Endothelial cell of umbilical vein (primary cell): ENCODE results near the gene MN1. TPM values are rescaled to one million over a fixed set of nuclear protein-coding genes. Genes with fewer than 3 reads are reported as not detected.

Experiments used
- BruUV-seq: library from RNA; stranded (reverse); fragments of 400-500 nt; replicated peaks from 2 replicates; lab custom pipeline; 2021; lab: Mats Ljungman, UMichigan
- CTCF ChIA-PET: fragments of 300-600, 350-600 bp; sonication (Branson Sonifier 250); formaldehyde crosslinking; loops from one replicate; lab custom pipeline; 2021; ENCODE audit warnings: antibody characterized with exemption, inconsistent platforms; lab: Charles Lee
- POLR2A ChIA-PET: fragments of 300-600, 350-600 bp; sonication (Branson Sonifier 250); formaldehyde crosslinking; loops from one replicate; lab custom pipeline; 2021; ENCODE audit warnings: antibody characterized with exemption, inconsistent platforms; lab: Charles Lee
- DNase-seq: peaks from one replicate; pipeline ENCODE4 v3.0.0-alpha.2; 2011; ENCODE audit warnings: low read depth, low spot score
- FAIRE-seq: peaks from 2 replicates; lab custom pipeline; 2011; peaks lifted over from hg19 to GRCh38; lab: Jason Lieb, UNC
- H2AFZ ChIP-seq: 2 replicates; pipeline ENCODE4 v1.6.0; 2012; ENCODE audit warnings: low read depth, low read length, control low read depth, inconsistent platforms
- H3K27ac ChIP-seq: 2 replicates; pipeline ENCODE4 v1.5.1; 2011; ENCODE audit warnings: low read depth, mild to moderate bottlenecking, control low read depth, low read length, moderate library complexity; ENCODE audit not compliant: insufficient read depth
- H3K27me3 ChIP-seq, 2 experiments: 2 replicates each; pipeline versions ENCODE4 v1.6.0 to v1.6.1; 2011; ENCODE audit warnings: low read length in 2 of 2, mixed read lengths in 1 of 2; ENCODE audit not compliant: control insufficient read depth in 2 of 2, insufficient read depth in 2 of 2
- H3K36me3 ChIP-seq, 2 experiments: 2 replicates in 1 of 2; 3 replicates in 1 of 2; pipeline ENCODE4 v1.5.1; 2011; ENCODE audit warnings: low read length in 2 of 2, mild to moderate bottlenecking in 1 of 2, moderate library complexity in 1 of 2; ENCODE audit not compliant: control insufficient read depth in 2 of 2, insufficient read depth in 2 of 2; ENCODE audit errors: extremely low read depth in 1 of 2
- H3K4me1 ChIP-seq: 3 replicates; pipeline ENCODE4 v1.5.1; 2011; ENCODE audit warnings: mild to moderate bottlenecking, low read length; ENCODE audit not compliant: control insufficient read depth, insufficient read depth; ENCODE audit errors: extremely low read depth
- H3K4me2 ChIP-seq: 2 replicates; pipeline ENCODE4 v1.6.1; 2011; ENCODE audit warnings: low read length, control low read depth, mixed read lengths; ENCODE audit not compliant: insufficient read depth
- H3K4me3 ChIP-seq, 3 experiments: fragments of 200-600 bp in 1 of 3; sonication (generic), shearing (Covaris generic) in 1 of 3; replicated peaks in 1 of 3; 2 replicates each; pipeline ENCODE4 v1.5.1; 2011 to 2016; ENCODE audit warnings: control low read depth in 3 of 3, low read length in 3 of 3, mild to moderate bottlenecking in 2 of 3, inconsistent platforms in 1 of 3, low read depth in 1 of 3, moderate library complexity in 1 of 3; ENCODE audit not compliant: insufficient read depth in 1 of 3
- H3K79me2 ChIP-seq: 2 replicates; pipeline ENCODE4 v1.6.0; 2012; ENCODE audit warnings: low read length, inconsistent platforms; ENCODE audit not compliant: control insufficient read depth, insufficient read depth
- H3K9ac ChIP-seq: replicated peaks from 2 replicates; pipeline ENCODE3; 2011; ENCODE audit warnings: low read length, control low read depth; ENCODE audit not compliant: insufficient read depth; ENCODE audit errors: extremely low read depth
- H3K9me1 ChIP-seq: replicated peaks from 3 replicates; pipeline ENCODE4 v1.6.0; 2011; ENCODE audit warnings: mild to moderate bottlenecking, low read length; ENCODE audit not compliant: control insufficient read depth, insufficient read depth; ENCODE audit errors: extremely low read depth
- H3K9me3 ChIP-seq: replicated peaks from 2 replicates; pipeline ENCODE4 v1.5.1; 2012; ENCODE audit warnings: low read length, inconsistent platforms; ENCODE audit not compliant: control insufficient read depth, insufficient read depth
- H4K20me1 ChIP-seq: replicated peaks from 2 replicates; pipeline ENCODE3; 2011; ENCODE audit warnings: mild to moderate bottlenecking, low read length; ENCODE audit not compliant: control insufficient read depth, insufficient read depth; ENCODE audit errors: extremely low read depth
- CTCF ChIP-seq, 2 donors: IDR thresholded peaks; 1 replicate in 1 of 2; 2 replicates in 1 of 2; pipeline ENCODE4 v1.5.1; 2011; ENCODE audit warnings: low read length in 2 of 2, mild to moderate bottlenecking in 2 of 2, moderate library complexity in 2 of 2, control low read depth in 1 of 2, inconsistent platforms in 1 of 2, low read depth in 1 of 2; ENCODE audit not compliant: insufficient read depth in 1 of 2; ENCODE audit errors: extremely low read depth in 1 of 2
- EZH2 ChIP-seq: IDR thresholded peaks from 2 replicates; pipeline ENCODE4 v1.6.1; 2012; ENCODE audit warnings: borderline replicate concordance, low read depth, mild to moderate bottlenecking, moderate library complexity, low read length, inconsistent platforms; ENCODE audit not compliant: severe bottlenecking
- FOS ChIP-seq: IDR thresholded peaks from 2 replicates; pipeline ENCODE4 v1.6.1; 2011; ENCODE audit warnings: mild to moderate bottlenecking, low read length, moderate library complexity, borderline replicate concordance; ENCODE audit not compliant: insufficient read depth
- GATA2 ChIP-seq: IDR thresholded peaks from 2 replicates; pipeline ENCODE4 v1.7.0; 2011; ENCODE audit warnings: low read depth, mild to moderate bottlenecking, moderate library complexity, mixed read lengths, low read length; ENCODE audit not compliant: insufficient read length, insufficient read depth
- JUN ChIP-seq: IDR thresholded peaks from 2 replicates; pipeline ENCODE4 v1.6.1; 2011; ENCODE audit warnings: borderline replicate concordance, low read depth; ENCODE audit not compliant: insufficient read length, insufficient read depth
- MYC ChIP-seq: IDR thresholded peaks from one replicate; pipeline ENCODE4 v1.6.1; 2011; ENCODE audit warnings: mild to moderate bottlenecking, low read depth, low read length
- POLR2A ChIP-seq: IDR thresholded peaks from 2 replicates; pipeline ENCODE4 v1.6.1; 2012; ENCODE audit warnings: low read depth, mild to moderate bottlenecking, control low read depth, low read length
- POLR2AphosphoS5 ChIP-seq: IDR thresholded peaks from 2 replicates; pipeline ENCODE4 v1.6.1; 2012; ENCODE audit warnings: low read depth, mild to moderate bottlenecking, control low read depth, low read length, moderate library complexity; ENCODE audit not compliant: insufficient read depth
- dilution Hi-C: fragments of 300-500 bp; cut with MboI; formaldehyde crosslinking; loops from one replicate; pipeline ENCODE4 v1.15.0; 2019; ENCODE audit warnings: low sequenced_read_pairs; ENCODE audit not compliant: extremely low pct_ligation_motif_present
- intact Hi-C: fragments of 100-400 bp; cut with micrococcal nuclease; formaldehyde crosslinking; loops from one replicate; pipeline ENCODE4 v1.10.0; 2022
- polyA plus RNA-seq, 4 experiments: library from polyadenylated mRNA; depleted of rRNA in 3 of 4; stranded (reverse) in 3 of 4; unstranded in 1 of 4; fragments of >200 nt; gene quantifications; 2 replicates each; pipeline versions ENCODE4 v1.2.1 to v1.2.3, GENCODE V29; 2011 to 2012; ENCODE audit warnings: missing spikeins in 1 of 4
- total RNA-seq: library from RNA; stranded (reverse); gene quantifications from 2 replicates; pipeline ENCODE4 v1.2.3, GENCODE V29; 2021
- TF ChIP-seq, protein P1 (sequence below): IDR thresholded peaks from 2 replicates; pipeline ENCODE4 v1.6.1; 2011; ENCODE audit not compliant: insufficient read depth, insufficient read length

The MN1 gene
- total and polyA plus RNA-seq, 2 donors (not counting 3 experiments of a cell fraction or from before 2014, with no cell fraction given) = 3.8 to 5.2 TPM

GRCh38 chr22:27716074-27716473 lies 85.5 kb downstream of the MN1 start:
- dilution Hi-C loops = no loop called here

More at GRCh38 chr22:27716074-27716473, 85.5 kb downstream of the MN1 start:
- TF ChIP-seq FOS (no peak), CTCF (IDR thresholded peaks at IDR 0.05; ENCODE audit: extremely low read depth in 1 of 2, insufficient read depth in 1 of 2, low read depth in 1 of 2, low read length in 2 of 2) (no peak), POLR2A (no peak), MYC (no peak), POLR2AphosphoS5 (no peak), GATA2 (no peak), JUN (no peak), EZH2 (no peak)
- TF ChIP-seq, protein P1, sequence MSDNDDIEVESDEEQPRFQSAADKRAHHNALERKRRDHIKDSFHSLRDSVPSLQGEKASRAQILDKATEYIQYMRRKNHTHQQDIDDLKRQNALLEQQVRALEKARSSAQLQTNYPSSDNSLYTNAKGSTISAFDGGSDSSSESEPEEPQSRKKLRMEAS = no peak
- Histone ChIP-seq H3K27ac (no peak overlapping the region), H3K79me2 (no peaks in the 10 kb centered on the region), H3K4me1 (peaks cover 11% of the 10 kb centered on the region), H2AFZ (no peak overlapping the region), H3K27me3 (no peaks in the 10 kb centered on the region), H3K4me3 (no peak overlapping the region), H3K9me1 (no peaks in the 10 kb centered on the region), H4K20me1 (no peaks in the 10 kb centered on the region), H3K4me2 (no peak overlapping the region), H3K36me3 (no peaks in the 10 kb centered on the region), H3K9me3 (no peaks in the 10 kb centered on the region), H3K9ac (no peak overlapping the region)
- DNase-seq (no peak), FAIRE-seq (no peak)
- intact Hi-C loops = no loop called here
- BruUV-seq = no TSS peak
- ChIA-PET POLR2A (no interaction called here), CTCF (interaction anchor here (0.5 kb wide), 1 partner anchor 8 kb away, joined by 3 read pairs; no protein-coding TSS in a partner anchor)
